HL-60 (cell line): ENCODE results near the gene CST8.

Experiments
- DNase-seq, 2 experiments: peaks; one replicate each; pipeline ENCODE4 v3.0.0-alpha.2; 2010 to 2020; ENCODE audit warnings: low read depth in 1 of 2, low spot score in 1 of 2
- H3K27ac ChIP-seq: fragments of 250-450 bp; sonication (Bioruptor Pico); replicated peaks from 2 replicates; pipeline ENCODE4 v1.5.1; 2020; ENCODE audit warnings: mild to moderate bottlenecking, moderate library complexity
- H3K27me3 ChIP-seq: fragments of 250-450 bp; sonication (Bioruptor Pico); 2 replicates; pipeline ENCODE4 v1.5.1; 2021; ENCODE audit warnings: mild to moderate bottlenecking, moderate library complexity; ENCODE audit not compliant: insufficient read depth, poor library complexity, severe bottlenecking
- H3K4me3 ChIP-seq: replicated peaks from 2 replicates; pipeline ENCODE4 v1.5.1; 2011; ENCODE audit warnings: mild to moderate bottlenecking, control low read depth, low read length; ENCODE audit not compliant: insufficient read depth
- GABPA ChIP-seq: IDR thresholded peaks from 2 replicates; pipeline ENCODE4 v1.6.1; 2012; ENCODE audit warnings: low read depth
- POLR2AphosphoS5 ChIP-seq: IDR thresholded peaks from 2 replicates; pipeline ENCODE4 v1.6.1; 2012; ENCODE audit warnings: low read depth
- SPI1 ChIP-seq: IDR thresholded peaks from 2 replicates; pipeline ENCODE4 v1.6.1; 2012; ENCODE audit warnings: low read depth, mild to moderate bottlenecking, borderline replicate concordance
- TF ChIP-seq, protein P1 (sequence below): IDR thresholded peaks from one replicate; pipeline ENCODE4 v1.5.1; 2011; ENCODE audit warnings: low read length, control low read depth, inconsistent platforms; ENCODE audit not compliant: insufficient read depth
- TF ChIP-seq, protein P2 (sequence below): IDR thresholded peaks from 2 replicates; pipeline ENCODE4 v1.6.1; 2012; ENCODE audit warnings: low read depth; ENCODE audit not compliant: insufficient replicate concordance

Gene CST8

DNA sequence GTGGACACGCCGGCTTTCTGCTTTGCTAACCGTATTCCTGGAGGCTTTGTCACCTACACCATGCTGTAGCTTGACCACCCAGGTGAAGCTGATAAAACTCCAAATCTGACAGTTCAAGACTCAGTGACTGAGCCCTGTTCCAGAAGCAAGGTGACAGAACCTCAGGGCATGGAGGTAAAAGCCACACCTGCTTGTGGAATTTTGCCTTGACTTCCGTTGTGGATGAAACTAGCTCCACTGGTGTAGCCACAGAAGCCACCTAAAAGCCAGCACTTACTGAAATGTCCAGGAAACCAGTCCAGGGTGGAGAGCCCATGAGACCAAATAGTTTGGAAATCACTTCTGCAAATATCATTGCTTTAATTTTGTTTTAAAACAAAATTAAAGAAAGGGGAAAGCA, 11.0 kb downstream of the CST8 start:
- no peaks in the 10 kb centered on the region for H3K27me3 ChIP-seq
- TF ChIP-seq, protein P1, sequence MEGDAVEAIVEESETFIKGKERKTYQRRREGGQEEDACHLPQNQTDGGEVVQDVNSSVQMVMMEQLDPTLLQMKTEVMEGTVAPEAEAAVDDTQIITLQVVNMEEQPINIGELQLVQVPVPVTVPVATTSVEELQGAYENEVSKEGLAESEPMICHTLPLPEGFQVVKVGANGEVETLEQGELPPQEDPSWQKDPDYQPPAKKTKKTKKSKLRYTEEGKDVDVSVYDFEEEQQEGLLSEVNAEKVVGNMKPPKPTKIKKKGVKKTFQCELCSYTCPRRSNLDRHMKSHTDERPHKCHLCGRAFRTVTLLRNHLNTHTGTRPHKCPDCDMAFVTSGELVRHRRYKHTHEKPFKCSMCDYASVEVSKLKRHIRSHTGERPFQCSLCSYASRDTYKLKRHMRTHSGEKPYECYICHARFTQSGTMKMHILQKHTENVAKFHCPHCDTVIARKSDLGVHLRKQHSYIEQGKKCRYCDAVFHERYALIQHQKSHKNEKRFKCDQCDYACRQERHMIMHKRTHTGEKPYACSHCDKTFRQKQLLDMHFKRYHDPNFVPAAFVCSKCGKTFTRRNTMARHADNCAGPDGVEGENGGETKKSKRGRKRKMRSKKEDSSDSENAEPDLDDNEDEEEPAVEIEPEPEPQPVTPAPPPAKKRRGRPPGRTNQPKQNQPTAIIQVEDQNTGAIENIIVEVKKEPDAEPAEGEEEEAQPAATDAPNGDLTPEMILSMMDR = no peak
- TF ChIP-seq, protein P2, sequence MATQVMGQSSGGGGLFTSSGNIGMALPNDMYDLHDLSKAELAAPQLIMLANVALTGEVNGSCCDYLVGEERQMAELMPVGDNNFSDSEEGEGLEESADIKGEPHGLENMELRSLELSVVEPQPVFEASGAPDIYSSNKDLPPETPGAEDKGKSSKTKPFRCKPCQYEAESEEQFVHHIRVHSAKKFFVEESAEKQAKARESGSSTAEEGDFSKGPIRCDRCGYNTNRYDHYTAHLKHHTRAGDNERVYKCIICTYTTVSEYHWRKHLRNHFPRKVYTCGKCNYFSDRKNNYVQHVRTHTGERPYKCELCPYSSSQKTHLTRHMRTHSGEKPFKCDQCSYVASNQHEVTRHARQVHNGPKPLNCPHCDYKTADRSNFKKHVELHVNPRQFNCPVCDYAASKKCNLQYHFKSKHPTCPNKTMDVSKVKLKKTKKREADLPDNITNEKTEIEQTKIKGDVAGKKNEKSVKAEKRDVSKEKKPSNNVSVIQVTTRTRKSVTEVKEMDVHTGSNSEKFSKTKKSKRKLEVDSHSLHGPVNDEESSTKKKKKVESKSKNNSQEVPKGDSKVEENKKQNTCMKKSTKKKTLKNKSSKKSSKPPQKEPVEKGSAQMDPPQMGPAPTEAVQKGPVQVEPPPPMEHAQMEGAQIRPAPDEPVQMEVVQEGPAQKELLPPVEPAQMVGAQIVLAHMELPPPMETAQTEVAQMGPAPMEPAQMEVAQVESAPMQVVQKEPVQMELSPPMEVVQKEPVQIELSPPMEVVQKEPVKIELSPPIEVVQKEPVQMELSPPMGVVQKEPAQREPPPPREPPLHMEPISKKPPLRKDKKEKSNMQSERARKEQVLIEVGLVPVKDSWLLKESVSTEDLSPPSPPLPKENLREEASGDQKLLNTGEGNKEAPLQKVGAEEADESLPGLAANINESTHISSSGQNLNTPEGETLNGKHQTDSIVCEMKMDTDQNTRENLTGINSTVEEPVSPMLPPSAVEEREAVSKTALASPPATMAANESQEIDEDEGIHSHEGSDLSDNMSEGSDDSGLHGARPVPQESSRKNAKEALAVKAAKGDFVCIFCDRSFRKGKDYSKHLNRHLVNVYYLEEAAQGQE = no peak
- TF ChIP-seq GABPA (no peak), POLR2AphosphoS5 (no peak), SPI1 (no peak)
- no peak overlapping the region for H3K4me3 ChIP-seq
- no peak for DNase-seq
- no peak overlapping the region for H3K27ac ChIP-seq

DNA sequence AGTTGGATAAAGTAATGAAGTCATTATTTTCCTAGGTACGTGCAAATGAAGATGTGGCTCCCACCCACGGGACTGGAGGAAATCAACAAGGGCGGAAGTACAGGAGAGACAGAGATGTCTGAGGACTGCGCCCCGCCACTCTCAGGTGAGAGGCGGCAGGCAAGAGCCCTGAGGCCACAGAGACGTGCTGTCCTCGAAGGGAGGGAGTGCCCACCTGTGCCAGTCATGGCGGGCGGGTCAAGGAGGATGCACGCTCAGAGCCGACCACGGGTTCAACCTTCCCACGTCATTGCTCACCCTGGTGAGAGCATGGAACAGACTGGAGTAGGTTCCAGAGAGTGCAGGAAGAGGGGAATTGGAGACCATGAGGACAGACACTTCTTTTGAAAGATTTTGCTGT, 12.7 kb downstream of the CST8 start:
- TF ChIP-seq, protein P1 = no peak
- TF ChIP-seq POLR2AphosphoS5 (no peak), GABPA (no peak), SPI1 (no peak)
- TF ChIP-seq, protein P2 = no peak

DNA sequence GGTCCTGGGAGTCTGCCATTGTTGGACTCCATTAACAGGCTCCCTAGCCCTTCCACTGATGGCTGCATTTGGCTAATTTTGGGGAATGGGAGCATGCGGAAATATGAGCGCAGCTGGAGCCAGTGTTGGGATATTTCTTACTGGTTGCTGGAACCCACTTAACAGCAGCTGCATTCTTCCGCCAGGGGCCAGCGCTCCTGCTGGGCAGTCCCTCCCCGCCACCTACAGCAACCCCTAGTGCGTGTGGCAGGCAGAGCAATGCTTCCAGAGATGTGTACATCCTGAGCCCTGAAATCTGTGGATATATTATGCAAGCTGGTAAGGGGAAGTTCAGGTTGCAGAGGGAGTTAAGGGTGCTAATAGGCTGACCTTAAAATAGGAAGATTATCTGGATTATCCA, 16.4 kb downstream of the CST8 start:
- TF ChIP-seq, protein P1 = no peak
- TF ChIP-seq POLR2AphosphoS5 (no peak), SPI1 (no peak), GABPA (no peak)
- TF ChIP-seq, protein P2 = no peak
- Histone ChIP-seq H3K4me3 (no peak overlapping the region), H3K27me3 (no peaks in the 10 kb centered on the region), H3K27ac (no peak overlapping the region)
- DNase-seq = no peak

More for the DNA sequence above, 12.7 kb downstream of the CST8 start:
- no peak for DNase-seq
- no peak overlapping the region for H3K4me3 ChIP-seq
- H3K27ac ChIP-seq = no peak overlapping the region
- no peaks in the 10 kb centered on the region for H3K27me3 ChIP-seq
